Motor neuron (in vitro differentiated cells): ENCODE results near the gene GNS. TPM values are rescaled to one million over a fixed set of nuclear protein-coding genes. Genes with fewer than 3 reads are reported as not detected.

Experiments used
- ATAC-seq, 8 experiments: fragments of 200-7000 bp; cut with Tn5 transposase; replicated peaks in 6 of 8; 2 replicates each; pipeline ENCODE4 v1.8.0; 2021; ENCODE audit warnings: mild to moderate bottlenecking in 8 of 8, moderate library complexity in 8 of 8
- H3K27ac ChIP-seq, 2 donors: fragments of 250-450 bp; sonication (Bioruptor Pico); 2 replicates each; pipeline ENCODE4 v1.9.0; 2021; ENCODE audit warnings: antibody characterized with exemption in 2 of 2, mild to moderate bottlenecking in 2 of 2, moderate library complexity in 1 of 2
- H3K4me1 ChIP-seq, 2 donors: fragments of 250-450 bp; sonication (Bioruptor Pico); replicated peaks in 1 of 2; 2 replicates each; pipeline ENCODE4 v1.6.1; 2021; ENCODE audit warnings: antibody characterized with exemption in 2 of 2, mild to moderate bottlenecking in 2 of 2, moderate library complexity in 1 of 2
- H3K4me3 ChIP-seq, 5 donors: fragments of 250-450 bp; sonication (Bioruptor Pico); 2 replicates each; pipeline ENCODE4 v1.9.0; 2021; ENCODE audit warnings: antibody characterized with exemption in 5 of 5, mild to moderate bottlenecking in 5 of 5, moderate library complexity in 4 of 5
- WGBS, 10 experiments: fragments of 450-650 bp; shearing (Covaris generic); methylation state at CpG; one replicate each; pipeline ENCODE4 v1.0.0; 2022; 5-methylcytosine and 5-hydroxymethylcytosine counted together
- in situ Hi-C, 9 experiments: fragments of 400-800 bp; cut with MboI; loops; one replicate each; pipeline ENCODE4 v1.15.0; 2021; ENCODE audit warnings: low sequenced_read_pairs in 9 of 9, low pct_unique_long_range_greater_than_20kb in 2 of 9; ENCODE audit not compliant: unreplicated experiment in 9 of 9
- total RNA-seq, 8 experiments: library from RNA; unstranded; fragments of 300-600 nt; gene quantifications; 2 replicates each; pipeline versions ENCODE4 v1.2.3 to v1.2.4, GENCODE V29; 2022

The GNS gene
- total RNA-seq, 8 experiments from 2014 or later = 19.2 to 126 (median 51.3) TPM

- ATAC-seq = no peak
- H3K4me3 ChIP-seq = no peak overlapping the region
- in situ Hi-C loops = loop anchor here in 1 of 9 experiments (25.0 kb wide), 2 partner anchors 186 to 286 kb away; no protein-coding TSS in a partner anchor
- no peak overlapping the region for H3K27ac ChIP-seq
- 90 to 100% (median 95%) methylated on average over 1 to 4 of the region's 4 CpGs; no CpG with 5 or more reads in 4 of the 10 experiments for WGBS, 10 experiments
- H3K4me1 ChIP-seq = no peaks in the 10 kb centered on the region
These were observed 36.4 kb downstream of the GNS start for GRCh38 chr12:64722835-64723234.

DNA sequence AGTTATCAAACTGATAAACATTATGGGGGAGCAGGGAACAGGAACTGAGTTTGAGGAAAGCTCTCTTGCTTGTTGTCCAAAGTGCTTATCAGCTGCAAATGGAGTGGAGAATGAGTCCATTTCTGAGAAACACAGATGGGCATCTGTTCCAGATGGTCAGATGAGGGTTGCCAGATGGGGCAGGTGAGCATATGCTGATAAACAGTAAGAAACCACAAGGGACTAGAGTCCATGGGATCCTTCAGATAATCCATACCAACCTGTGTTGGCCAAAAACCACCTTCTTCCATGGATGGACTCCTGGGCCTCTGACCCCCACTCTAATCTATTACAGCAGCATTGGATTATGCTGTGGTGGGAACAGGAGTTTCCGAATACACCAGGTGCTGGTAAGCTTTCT, 38.3 kb downstream of the GNS start:
- in situ Hi-C loops = loop anchor here in 1 of 9 experiments (25.0 kb wide), 2 partner anchors 184 to 284 kb away; no protein-coding TSS in a partner anchor
- ATAC-seq = no peak
- H3K4me3 ChIP-seq = no peak overlapping the region
- no peak overlapping the region for H3K27ac ChIP-seq
- no peaks in the 10 kb centered on the region for H3K4me1 ChIP-seq
- 86 to 100% (median 100%) methylated on average over 1 of the region's 1 CpG; no CpG with 5 or more reads in 5 of the 10 experiments for WGBS, 10 experiments

GRCh38 chr12:64718649-64719048, 40.6 kb downstream of the GNS start:
- in situ Hi-C loops = loop anchor here in 1 of 9 experiments (25.0 kb wide), 2 partner anchors 181 to 281 kb away; no protein-coding TSS in a partner anchor
- WGBS, 10 experiments = 83 to 100% (median 100%) methylated on average over 1 of the region's 1 CpG; no CpG with 5 or more reads in 4 of the 10 experiments
- no peaks in the 10 kb centered on the region for H3K4me1 ChIP-seq
- H3K27ac ChIP-seq = no peak overlapping the region
- ATAC-seq = no peak
- H3K4me3 ChIP-seq = no peak overlapping the region

DNA sequence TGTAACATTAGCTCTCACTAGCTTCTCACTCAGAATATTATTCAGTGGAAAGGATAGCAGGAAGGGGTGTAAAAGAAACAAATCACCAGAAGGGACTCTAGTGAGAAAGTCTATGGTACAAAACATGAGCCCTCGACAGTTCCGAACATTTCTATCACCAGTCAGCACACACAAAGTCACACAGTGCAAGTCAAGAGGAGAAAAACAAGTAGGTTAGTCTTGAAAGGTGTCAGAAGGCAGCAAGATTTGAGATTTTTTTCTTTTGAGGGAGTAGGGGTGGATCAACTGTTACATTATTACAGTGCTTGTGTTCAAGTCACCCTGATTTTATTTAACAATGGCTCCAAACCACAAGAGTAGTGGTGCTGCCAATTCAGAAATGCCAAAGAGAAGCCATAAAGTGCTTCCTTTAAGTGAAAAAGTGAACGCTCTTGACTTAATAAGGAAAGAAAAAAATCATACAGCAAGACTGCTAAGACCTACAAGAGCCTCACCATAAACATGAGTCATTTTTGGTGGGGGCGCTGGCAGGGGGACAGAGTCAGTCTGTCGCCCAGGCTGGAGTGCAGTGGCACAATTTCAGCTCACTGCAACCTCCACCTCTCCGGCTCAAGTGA, 42.3 kb downstream of the GNS start:
- Histone ChIP-seq H3K4me1 (no peaks in the 10 kb centered on the region), H3K4me3 (no peak overlapping the region), H3K27ac (no peak overlapping the region)
- in situ Hi-C loops = loop anchor here in 1 of 9 experiments (25.0 kb wide), 2 partner anchors 180 to 280 kb away; no protein-coding TSS in a partner anchor
- no peak for ATAC-seq
- WGBS, 10 experiments = 80 to 100% (median 94%) methylated on average over 1 to 5 of the region's 6 CpGs; no CpG with 5 or more reads in 1 of the 10 experiments

DNA sequence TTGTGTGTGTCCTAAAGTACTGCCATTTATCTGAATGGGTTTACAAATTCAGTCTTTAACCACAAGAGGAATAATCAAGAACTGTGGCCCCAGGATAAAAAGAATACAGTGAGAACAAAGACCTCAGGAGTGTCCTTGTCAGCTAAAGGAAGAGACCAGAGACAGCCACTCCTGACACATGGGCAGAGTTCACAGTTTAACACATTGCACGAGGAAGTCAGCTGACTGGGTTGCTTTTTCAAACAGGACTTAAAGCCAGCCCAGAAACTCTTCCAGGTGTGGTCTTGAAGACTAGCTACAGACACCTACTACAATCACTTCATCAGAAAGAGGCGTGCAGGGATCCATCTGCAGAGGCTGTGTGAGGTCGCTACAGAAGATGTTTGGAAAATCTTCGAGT, 42.8 kb downstream of the GNS start:
- Histone ChIP-seq H3K4me3 (no peak overlapping the region), H3K4me1 (no peaks in the 10 kb centered on the region), H3K27ac (no peak overlapping the region)
- in situ Hi-C loops = loop anchor here in 1 of 9 experiments (25.0 kb wide), 2 partner anchors 179 to 279 kb away; no protein-coding TSS in a partner anchor
- ATAC-seq = no peak
- WGBS, 10 experiments = 33 to 87% (median 65%) methylated on average over 1 to 3 of the region's 4 CpGs; no CpG with 5 or more reads in 5 of the 10 experiments

DNA sequence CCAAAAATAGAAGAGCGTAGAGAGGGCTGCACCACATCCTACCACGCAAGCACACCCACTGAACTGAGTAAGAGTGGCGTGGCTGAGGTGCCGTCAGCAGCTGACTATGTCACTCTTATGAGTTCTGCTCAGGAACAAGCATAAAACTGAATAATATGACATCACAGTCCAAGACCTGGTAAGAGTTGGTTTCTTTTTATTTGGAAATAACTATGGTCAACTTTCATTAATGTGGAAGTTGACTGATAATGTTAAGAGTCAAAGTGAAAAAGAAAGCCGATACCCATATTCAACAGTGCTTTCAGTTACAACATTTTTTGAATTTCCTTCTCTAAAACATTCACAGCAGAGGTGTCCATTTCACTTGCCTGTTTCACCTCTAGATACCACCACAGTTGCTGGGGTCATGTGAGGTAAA, 44.6 kb downstream of the GNS start:
- in situ Hi-C loops = loop anchor here in 1 of 9 experiments (25.0 kb wide), 2 partner anchors 177 to 277 kb away; no protein-coding TSS in a partner anchor
- ATAC-seq = no peak
- WGBS, 10 experiments = 97 to 100% (median 100%) methylated on average over 1 to 5 of the region's 5 CpGs
- H3K4me1 ChIP-seq = no peaks in the 10 kb centered on the region
- H3K27ac ChIP-seq = no peak overlapping the region
- no peak overlapping the region for H3K4me3 ChIP-seq

DNA sequence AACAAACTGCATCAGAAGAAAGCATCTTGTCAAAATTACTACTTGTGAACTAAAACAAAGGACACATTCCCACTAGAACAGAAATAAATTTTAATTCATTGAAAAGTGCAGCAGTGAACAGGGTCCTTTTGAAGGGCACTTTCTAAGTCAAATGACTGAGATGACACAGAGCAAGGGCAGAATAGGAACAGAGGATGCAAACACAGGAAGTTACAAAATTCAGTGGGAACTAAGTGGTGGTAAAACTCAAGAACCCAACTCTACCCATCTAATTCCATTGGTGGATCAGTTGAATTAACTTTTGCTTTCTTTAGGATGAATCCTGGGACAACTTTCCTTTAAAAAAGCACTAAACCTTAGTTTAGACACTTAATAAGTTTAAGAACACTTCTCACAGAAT, 45.8 kb downstream of the GNS start:
- Histone ChIP-seq H3K4me3 (no peak overlapping the region), H3K4me1 (no peaks in the 10 kb centered on the region), H3K27ac (no peak overlapping the region)
- ATAC-seq = no peak
- in situ Hi-C loops = loop anchor here in 1 of 9 experiments (25.0 kb wide), 2 partner anchors 176 to 276 kb away; no protein-coding TSS in a partner anchor

DNA sequence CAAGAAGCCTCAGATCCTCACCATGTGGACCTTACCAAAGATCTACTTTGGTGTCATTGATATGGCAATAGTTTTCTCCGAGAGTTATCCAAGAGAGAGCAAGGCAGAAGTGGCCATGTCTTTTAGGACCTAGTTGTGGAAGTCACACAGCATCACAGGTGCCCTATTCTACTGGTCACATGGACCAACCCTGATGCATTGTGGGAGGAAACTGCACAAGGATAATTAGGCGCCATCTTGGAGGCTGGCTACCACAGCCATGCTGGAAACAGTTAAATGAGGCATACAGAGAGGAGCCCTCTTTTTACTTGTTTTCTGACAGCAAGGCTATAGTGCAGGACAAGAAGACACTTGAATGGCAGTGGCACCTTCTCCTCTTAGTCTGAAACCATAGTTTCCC, 49.8 kb downstream of the GNS start:
- 100% methylated on average over 1 to 2 of the region's 2 CpGs; no CpG with 5 or more reads in 6 of the 10 experiments for WGBS, 10 experiments
- in situ Hi-C loops = loop anchor here in 2 of 9 experiments (10.0 to 25.0 kb wide), 3 partner anchors 155 to 272 kb away; no protein-coding TSS in a partner anchor
- H3K4me3 ChIP-seq = no peak overlapping the region
- no peaks in the 10 kb centered on the region for H3K4me1 ChIP-seq
- ATAC-seq = no peak
- no peak overlapping the region for H3K27ac ChIP-seq

- Histone ChIP-seq H3K4me3 (no peak overlapping the region), H3K4me1 (no peaks in the 10 kb centered on the region), H3K27ac (no peak overlapping the region)
- no peak for ATAC-seq
- in situ Hi-C loops = loop anchor here in 2 of 9 experiments (10.0 to 25.0 kb wide), 3 partner anchors 153 to 271 kb away; no protein-coding TSS in a partner anchor
- 50 to 100% (median 98%) methylated on average over 1 to 2 of the region's 2 CpGs; no CpG with 5 or more reads in 2 of the 10 experiments for WGBS, 10 experiments
These were observed 51.3 kb downstream of the GNS start for GRCh38 chr12:64707926-64708325.

GRCh38 chr12:64707362-64707761, 51.8 kb downstream of the GNS start:
- in situ Hi-C loops = loop anchor here in 2 of 9 experiments (10.0 to 25.0 kb wide), 3 partner anchors 153 to 270 kb away; no protein-coding TSS in a partner anchor
- Histone ChIP-seq H3K4me1 (no peaks in the 10 kb centered on the region), H3K4me3 (no peak overlapping the region), H3K27ac (no peak overlapping the region)
- ATAC-seq = no peak
- WGBS, 10 experiments = 21 to 100% (median 94%) methylated on average over 1 to 4 of the region's 4 CpGs; no CpG with 5 or more reads in 2 of the 10 experiments

DNA sequence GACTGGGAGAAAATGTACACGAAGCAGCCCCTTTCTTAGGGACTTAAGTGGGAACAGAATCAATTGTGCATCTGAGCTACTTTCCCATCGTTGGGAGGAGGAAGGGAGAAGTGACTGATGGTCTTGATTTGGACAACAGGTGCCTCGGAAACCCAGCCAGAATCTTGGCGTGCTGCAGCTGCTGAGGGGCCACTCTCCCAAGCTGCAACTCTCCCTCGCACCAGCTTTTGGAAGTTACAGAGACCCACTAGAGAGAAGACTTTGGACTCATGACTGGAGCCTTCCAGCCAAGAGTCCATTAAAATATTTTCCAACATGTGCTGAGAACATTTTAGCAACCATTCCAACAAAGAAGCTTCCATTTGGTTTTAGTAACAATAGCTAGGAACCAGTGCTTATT, 52.3 kb downstream of the GNS start:
- no peak for ATAC-seq
- Histone ChIP-seq H3K27ac (no peak overlapping the region), H3K4me3 (no peak overlapping the region), H3K4me1 (no peaks in the 10 kb centered on the region)
- WGBS, 10 experiments = 23 to 100% (median 55%) methylated on average over 1 to 5 of the region's 5 CpGs; no CpG with 5 or more reads in 3 of the 10 experiments
- in situ Hi-C loops = loop anchor here in 2 of 9 experiments (10.0 to 25.0 kb wide), 3 partner anchors 152 to 270 kb away; no protein-coding TSS in a partner anchor

- Histone ChIP-seq H3K4me3 (no peak overlapping the region), H3K4me1 (no peaks in the 10 kb centered on the region), H3K27ac (no peak overlapping the region)
- ATAC-seq = peak in 3 of 8 experiments; percentile 37 to 89 (median 56)
- in situ Hi-C loops = loop anchor here in 2 of 9 experiments (10.0 to 25.0 kb wide), 3 partner anchors 152 to 269 kb away; no protein-coding TSS in a partner anchor
- WGBS, 10 experiments = 52 to 100% (median 80%) methylated on average over 1 to 3 of the region's 3 CpGs; no CpG with 5 or more reads in 3 of the 10 experiments
These were observed 52.9 kb downstream of the GNS start for GRCh38 chr12:64706306-64706705.

DNA sequence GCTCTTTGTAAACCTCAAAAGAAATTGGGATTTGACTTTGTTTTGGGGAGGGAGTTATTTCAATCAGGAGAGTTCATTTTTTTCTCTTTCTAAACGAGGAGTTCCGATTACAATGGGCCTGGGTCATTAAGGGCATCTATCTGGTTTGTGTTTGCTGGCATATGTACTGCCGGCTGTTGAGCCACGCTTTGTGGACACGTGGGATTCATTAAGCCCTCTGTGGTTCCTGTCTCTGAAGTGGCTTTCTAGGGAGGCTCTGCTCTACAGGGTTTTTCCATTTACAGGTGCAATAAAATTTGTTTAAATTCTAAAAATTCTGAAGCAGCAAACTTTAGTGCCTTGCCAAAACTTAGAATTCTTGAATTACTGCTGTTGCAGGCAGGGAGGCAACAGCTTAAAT, 57.9 kb downstream of the GNS start:
- H3K27ac ChIP-seq = no peak overlapping the region
- no peak for ATAC-seq
- H3K4me1 ChIP-seq = peaks cover 0 to under 1% of the 10 kb centered on the region in 2 donors
- H3K4me3 ChIP-seq = no peak overlapping the region
- in situ Hi-C loops = loop anchor here in 2 of 9 experiments (10.0 to 25.0 kb wide), 3 partner anchors 146 to 264 kb away; no protein-coding TSS in a partner anchor
- 28 to 82% (median 68%) methylated on average over 1 to 5 of the region's 5 CpGs; no CpG with 5 or more reads in 2 of the 10 experiments for WGBS, 10 experiments
